ENCODE results near the gene GOLGA6L2.

- TF ChIP-seq CTCF (IDR thresholded peaks at IDR 0.05; ENCODE audit: borderline replicate concordance, extremely low read depth, low read length, poor library complexity, severe bottlenecking) (no peak), EZH2 (IDR thresholded peaks at IDR 0.05; ENCODE audit: borderline replicate concordance, low read depth, low read length, severe bottlenecking) (no peak)
These were observed 24.7 kb downstream of the GOLGA6L2 start for GRCh38 chr15:23422099-23422945.

All from DND-41 (cell line).